ENCODE measurements around the gene PILRB. TPM values are rescaled to one million over a fixed set of nuclear protein-coding genes. Genes with fewer than 3 reads are reported as not detected.

The PILRB gene
- polyA plus RNA-seq, 3 donors, result 1.7 to 62.6 (median 2.2) TPM

DNA sequence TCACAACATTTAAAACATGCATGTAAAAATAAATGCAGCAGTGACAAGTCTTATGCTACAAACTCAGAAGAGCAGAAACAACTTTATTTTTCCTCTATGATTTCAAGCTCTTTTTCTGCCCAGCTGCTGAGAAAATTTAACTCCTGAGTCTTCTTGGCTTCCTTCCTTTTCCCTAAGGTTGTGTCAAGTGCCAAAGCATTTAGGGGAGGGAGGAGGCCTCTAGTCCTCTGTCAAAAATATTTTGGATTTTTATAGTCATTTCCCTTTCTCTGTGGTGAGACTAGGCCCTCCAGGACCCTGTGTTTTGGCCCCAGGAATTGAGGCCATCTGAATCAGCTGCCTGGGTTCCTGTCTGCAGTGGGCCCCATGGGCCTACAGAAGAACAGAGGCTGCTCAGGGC, 11.0 kb upstream of the PILRB start:
- Histone ChIP-seq H3K27me3 (ENCODE audit: control insufficient read depth in 2 of 2, insufficient read depth in 2 of 2, low read length in 2 of 2) (no peaks in the 10 kb centered on the region), H3K4me1 (ENCODE audit: control insufficient read depth in 1 of 2, insufficient read depth in 2 of 2, low read length in 2 of 2) (peaks cover 4 to 6% of the 10 kb centered on the region in 2 donors), H3K4me3 (replicated peaks in 1 of 3; ENCODE audit: low read depth in 2 of 3, low read length in 3 of 3) (no peak overlapping the region), H3K36me3 (replicated peaks in 1 of 2; ENCODE audit: control insufficient read depth in 1 of 2, insufficient read depth in 2 of 2, low read length in 2 of 2) (peaks cover 57 to 72% of the 10 kb centered on the region in 2 donors), H3K4me2 (replicated peaks; ENCODE audit: extremely low read depth, low read length, poor library complexity, severe bottlenecking) (no peak overlapping the region), H4K20me1 (ENCODE audit: insufficient read depth, low read length) (peaks cover 4% of the 10 kb centered on the region), H3K27ac (ENCODE audit: low read depth in 1 of 2, low read length in 2 of 2) (no peak overlapping the region), H2AFZ (ENCODE audit: insufficient read depth, low read depth, low read length, poor library complexity, severe bottlenecking) (no peak overlapping the region), H3K9ac (ENCODE audit: insufficient read depth, low read length, poor library complexity, severe bottlenecking) (no peak overlapping the region), H3K9me3 (replicated peaks in 1 of 2; ENCODE audit: control insufficient read depth in 1 of 2, insufficient read depth in 1 of 2, low read length in 2 of 2) (no peaks in the 10 kb centered on the region), H3K79me2 (ENCODE audit: insufficient read depth, low read length) (peaks cover 17% of the 10 kb centered on the region)
- H3K4me1 Mint-ChIP-seq, result peaks cover 12% of the 10 kb centered on the region
- TF ChIP-seq, protein P1, sequence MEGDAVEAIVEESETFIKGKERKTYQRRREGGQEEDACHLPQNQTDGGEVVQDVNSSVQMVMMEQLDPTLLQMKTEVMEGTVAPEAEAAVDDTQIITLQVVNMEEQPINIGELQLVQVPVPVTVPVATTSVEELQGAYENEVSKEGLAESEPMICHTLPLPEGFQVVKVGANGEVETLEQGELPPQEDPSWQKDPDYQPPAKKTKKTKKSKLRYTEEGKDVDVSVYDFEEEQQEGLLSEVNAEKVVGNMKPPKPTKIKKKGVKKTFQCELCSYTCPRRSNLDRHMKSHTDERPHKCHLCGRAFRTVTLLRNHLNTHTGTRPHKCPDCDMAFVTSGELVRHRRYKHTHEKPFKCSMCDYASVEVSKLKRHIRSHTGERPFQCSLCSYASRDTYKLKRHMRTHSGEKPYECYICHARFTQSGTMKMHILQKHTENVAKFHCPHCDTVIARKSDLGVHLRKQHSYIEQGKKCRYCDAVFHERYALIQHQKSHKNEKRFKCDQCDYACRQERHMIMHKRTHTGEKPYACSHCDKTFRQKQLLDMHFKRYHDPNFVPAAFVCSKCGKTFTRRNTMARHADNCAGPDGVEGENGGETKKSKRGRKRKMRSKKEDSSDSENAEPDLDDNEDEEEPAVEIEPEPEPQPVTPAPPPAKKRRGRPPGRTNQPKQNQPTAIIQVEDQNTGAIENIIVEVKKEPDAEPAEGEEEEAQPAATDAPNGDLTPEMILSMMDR (IDR thresholded peaks at IDR 0.05), result no peak
- H3K27me3 Mint-ChIP-seq (ENCODE audit: low read depth in 3 of 3), result peaks cover 0 to 3% (median 0%) of the 10 kb centered on the region in 3 donors
- H3K9me3 Mint-ChIP-seq, result peaks cover 0 to 2% (median 0%) of the 10 kb centered on the region in 7 donors
- no peak overlapping the region for H3K4me3 Mint-ChIP-seq
- peaks cover 65 to 78% of the 10 kb centered on the region in 2 donors for H3K36me3 Mint-ChIP-seq
- H3K27ac Mint-ChIP-seq, result peak overlapping the region in 3 of 7 donors; percentile 20 to 73 (median 50)
- intact Hi-C loops (cut with micrococcal nuclease), result loop anchor here (5.0 to 10.0 kb wide), 2 partner anchors 55 to 72 kb away; no protein-coding TSS in a partner anchor
- DNase-seq, result no peak

DNA sequence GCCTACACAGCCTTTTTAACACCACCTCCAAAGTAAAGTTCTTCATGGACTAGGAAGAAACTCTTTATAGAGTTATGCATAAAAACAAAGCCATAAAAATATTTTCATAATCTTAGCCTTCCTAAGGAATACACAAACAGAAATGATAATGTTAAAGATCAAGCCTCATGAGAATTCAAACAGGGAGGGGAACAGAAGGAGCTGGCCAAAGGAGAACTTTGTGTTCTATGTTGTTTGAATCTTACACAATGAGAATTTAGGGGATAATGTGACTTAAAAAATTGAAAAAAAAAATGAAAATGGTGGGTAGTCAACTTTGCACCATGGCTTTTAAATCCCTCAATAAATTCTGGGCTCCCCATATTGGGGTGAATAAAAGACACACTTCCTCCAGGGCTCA, 9.1 kb upstream of the PILRB start:
- H3K27me3 ChIP-seq (ENCODE audit: control insufficient read depth in 2 of 2, insufficient read depth in 2 of 2, low read length in 2 of 2), result no peaks in the 10 kb centered on the region
- no peak overlapping the region for H3K4me3 ChIP-seq (replicated peaks in 1 of 3; ENCODE audit: low read depth in 2 of 3, low read length in 3 of 3)
- H3K4me2 ChIP-seq (replicated peaks; ENCODE audit: extremely low read depth, low read length, poor library complexity, severe bottlenecking), result no peak overlapping the region
- no peaks in the 10 kb centered on the region for H3K9me3 ChIP-seq (replicated peaks in 1 of 2; ENCODE audit: control insufficient read depth in 1 of 2, insufficient read depth in 1 of 2, low read length in 2 of 2)
- H3K27ac ChIP-seq (ENCODE audit: low read depth in 1 of 2, low read length in 2 of 2), result peak overlapping the region in 1 of 2 donors; percentile 6
- H3K79me2 ChIP-seq (ENCODE audit: insufficient read depth, low read length), result peaks cover 13% of the 10 kb centered on the region
- peaks cover 64 to 79% of the 10 kb centered on the region in 2 donors for H3K36me3 ChIP-seq (replicated peaks in 1 of 2; ENCODE audit: control insufficient read depth in 1 of 2, insufficient read depth in 2 of 2, low read length in 2 of 2)
- peaks cover 0 to 2% (median 0%) of the 10 kb centered on the region in 7 donors for H3K9me3 Mint-ChIP-seq
- peaks cover 0 to 3% (median 0%) of the 10 kb centered on the region in 3 donors for H3K27me3 Mint-ChIP-seq (ENCODE audit: low read depth in 3 of 3)
- H3K27ac Mint-ChIP-seq, result peak overlapping the region in 2 of 7 donors; percentile 26 to 65
- no peak overlapping the region for H3K4me3 Mint-ChIP-seq
- intact Hi-C loops (cut with micrococcal nuclease), result loop anchor here (5.0 to 10.0 kb wide), 2 partner anchors 53 to 74 kb away; no protein-coding TSS in a partner anchor
- peaks cover 11% of the 10 kb centered on the region for H3K4me1 Mint-ChIP-seq
- TF ChIP-seq, protein P1 (IDR thresholded peaks at IDR 0.05), result no peak
- peaks cover 4 to 6% of the 10 kb centered on the region in 2 donors for H3K4me1 ChIP-seq (ENCODE audit: control insufficient read depth in 1 of 2, insufficient read depth in 2 of 2, low read length in 2 of 2)
- H2AFZ ChIP-seq (ENCODE audit: insufficient read depth, low read depth, low read length, poor library complexity, severe bottlenecking), result no peak overlapping the region
- H4K20me1 ChIP-seq (ENCODE audit: insufficient read depth, low read length), result no peaks in the 10 kb centered on the region
- no peak for DNase-seq
- H3K9ac ChIP-seq (ENCODE audit: insufficient read depth, low read length, poor library complexity, severe bottlenecking), result no peak overlapping the region
- peaks cover 64 to 79% of the 10 kb centered on the region in 2 donors for H3K36me3 Mint-ChIP-seq
